Measurements from ENCODE around the gene LPP.

Gene LPP

DNA sequence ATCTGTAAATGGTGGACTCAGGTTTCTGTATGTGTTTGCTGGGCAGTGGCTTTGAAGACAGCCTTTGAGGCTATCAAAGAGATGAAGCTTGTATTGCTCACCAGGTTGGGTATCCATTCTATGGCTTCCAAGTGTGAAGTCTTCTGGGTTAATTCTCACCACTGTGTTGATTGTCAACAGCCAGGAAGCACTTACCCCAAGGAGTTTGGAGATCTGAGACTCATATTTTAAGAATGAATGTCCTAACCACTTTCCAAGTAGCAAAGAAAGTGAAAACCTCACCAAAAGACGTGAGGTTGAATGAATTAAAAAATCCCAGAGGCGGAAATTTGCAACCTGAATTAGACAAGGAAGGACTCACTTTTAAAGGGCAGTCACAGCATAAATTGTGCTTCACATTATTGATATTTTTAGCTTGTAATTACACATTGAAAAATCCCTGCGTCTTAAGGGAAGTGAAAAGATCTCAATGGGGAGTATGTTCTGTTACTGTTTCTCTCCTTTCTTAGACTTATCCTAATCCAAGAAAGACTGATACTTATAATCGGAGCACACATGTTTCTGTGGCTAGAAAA lies 713.8 kb downstream of the LPP start:
- DNase-seq (ENCODE audit: low read depth in 2 of 2), result no peak

DNA sequence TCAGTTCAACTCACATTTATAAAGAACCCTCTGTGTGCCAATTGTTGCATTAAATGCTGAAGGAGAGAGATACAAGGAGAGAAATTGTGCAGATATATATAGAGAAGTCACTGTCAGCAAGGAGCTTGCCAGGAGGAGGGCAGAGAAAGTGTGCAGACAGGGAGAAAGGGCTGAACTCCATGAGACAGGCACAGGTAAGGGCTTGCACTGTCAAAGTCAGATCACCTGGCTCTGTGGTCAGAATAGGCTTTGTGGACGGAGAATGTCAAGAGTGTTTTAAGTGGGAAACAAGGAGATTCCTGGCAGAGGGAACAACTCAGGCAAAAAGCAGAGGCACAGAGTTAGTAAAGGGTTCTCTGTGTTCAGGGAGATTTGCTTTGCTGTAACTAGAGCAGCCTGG lies 714.8 kb downstream of the LPP start:
- DNase-seq (ENCODE audit: low read depth in 2 of 2), result no peak

- DNase-seq (ENCODE audit: low read depth in 2 of 2), result no peak
Measured at GRCh38 chr3:188869628-188870027, 715.7 kb downstream of the LPP start.

- DNase-seq (ENCODE audit: low read depth in 2 of 2), result no peak
Measured at GRCh38 chr3:188870431-188870830, 716.5 kb downstream of the LPP start.

DNA sequence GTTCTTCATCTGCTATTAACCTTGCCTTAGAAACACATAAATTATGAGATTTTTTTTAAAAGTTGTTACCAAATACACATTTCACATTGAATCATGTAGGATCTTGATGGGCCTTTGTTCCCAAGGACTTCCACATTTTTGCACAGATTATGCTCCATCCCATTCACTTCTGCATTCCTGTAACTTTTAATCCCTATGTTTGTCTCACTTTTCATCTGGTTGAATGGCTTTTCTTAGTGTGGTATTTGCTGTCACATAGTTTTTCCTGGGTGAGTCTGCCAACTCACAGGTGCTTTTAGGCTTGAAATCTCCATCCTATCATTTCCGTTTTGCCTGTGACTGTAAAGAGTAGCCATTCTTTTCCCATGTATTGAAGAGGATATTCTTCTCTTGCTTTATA lies 720.6 kb downstream of the LPP start:
- DNase-seq (ENCODE audit: low read depth in 2 of 2), result no peak

GRCh38 chr3:188875413-188875812 lies 721.5 kb downstream of the LPP start:
- DNase-seq (ENCODE audit: low read depth in 2 of 2), result no peak

- no peak for DNase-seq (ENCODE audit: low read depth in 2 of 2)
Measured at GRCh38 chr3:188876370-188876769, 722.4 kb downstream of the LPP start.

DNA sequence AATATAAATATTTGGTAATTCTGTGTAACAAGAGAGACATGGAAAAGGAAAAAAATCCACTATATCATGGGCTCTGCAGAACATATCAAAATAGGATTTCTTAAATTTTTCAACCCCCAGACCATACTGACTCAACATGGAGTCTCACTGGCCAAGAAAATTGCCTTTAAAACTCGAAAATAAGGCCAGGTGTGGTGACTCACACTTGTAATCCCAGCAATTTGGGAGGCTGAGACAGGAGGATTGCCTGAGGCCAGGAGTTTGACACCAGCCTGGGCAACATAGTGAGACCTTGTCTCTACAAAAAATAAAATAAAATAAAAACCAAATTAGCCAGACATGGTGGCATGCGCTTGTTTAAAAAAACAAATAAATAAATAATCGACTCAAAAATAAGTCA lies 723.4 kb downstream of the LPP start:
- no peak for DNase-seq (ENCODE audit: low read depth in 2 of 2)

GRCh38 chr3:188878076-188878475 lies 724.1 kb downstream of the LPP start:
- no peak for DNase-seq (ENCODE audit: low read depth in 2 of 2)

- no peak for DNase-seq (ENCODE audit: low read depth in 2 of 2)
Measured at GRCh38 chr3:188881954-188882641, 728.1 kb downstream of the LPP start.

DNA sequence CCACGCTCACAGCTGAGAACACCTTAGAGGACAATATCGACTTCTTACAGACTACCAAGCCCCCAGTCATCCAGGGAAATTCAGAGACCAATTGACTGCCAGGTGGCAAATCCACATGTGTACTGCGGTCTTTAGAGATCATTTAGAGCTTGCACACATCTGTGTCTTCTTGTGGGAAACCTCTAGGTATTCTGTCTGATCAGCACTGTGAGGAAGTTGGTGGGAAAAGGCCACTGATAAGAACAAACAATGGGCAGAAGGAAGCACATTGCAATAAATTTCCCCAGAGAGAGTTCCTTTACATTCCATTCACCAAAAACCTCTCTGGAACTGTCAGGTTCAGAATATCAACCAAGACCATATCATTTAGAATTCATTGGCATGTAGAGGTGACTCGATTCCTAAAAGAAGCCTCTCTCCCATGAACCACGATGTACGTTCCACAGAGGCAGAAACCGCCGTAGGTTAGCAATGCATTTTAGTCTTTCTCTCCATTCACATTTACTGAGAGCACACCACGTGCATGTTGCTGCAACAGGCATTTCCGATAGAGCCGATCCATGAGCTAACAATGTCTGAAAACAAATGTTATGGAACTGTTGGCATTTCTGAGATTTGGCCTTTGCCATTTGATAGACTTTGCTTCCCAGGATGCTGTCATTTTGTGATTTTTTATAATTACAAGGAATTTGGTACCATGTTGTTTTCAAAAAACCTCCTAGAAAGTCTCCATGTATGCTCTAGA lies 730.5 kb downstream of the LPP start:
- DNase-seq (ENCODE audit: low read depth in 2 of 2), result no peak

DNA sequence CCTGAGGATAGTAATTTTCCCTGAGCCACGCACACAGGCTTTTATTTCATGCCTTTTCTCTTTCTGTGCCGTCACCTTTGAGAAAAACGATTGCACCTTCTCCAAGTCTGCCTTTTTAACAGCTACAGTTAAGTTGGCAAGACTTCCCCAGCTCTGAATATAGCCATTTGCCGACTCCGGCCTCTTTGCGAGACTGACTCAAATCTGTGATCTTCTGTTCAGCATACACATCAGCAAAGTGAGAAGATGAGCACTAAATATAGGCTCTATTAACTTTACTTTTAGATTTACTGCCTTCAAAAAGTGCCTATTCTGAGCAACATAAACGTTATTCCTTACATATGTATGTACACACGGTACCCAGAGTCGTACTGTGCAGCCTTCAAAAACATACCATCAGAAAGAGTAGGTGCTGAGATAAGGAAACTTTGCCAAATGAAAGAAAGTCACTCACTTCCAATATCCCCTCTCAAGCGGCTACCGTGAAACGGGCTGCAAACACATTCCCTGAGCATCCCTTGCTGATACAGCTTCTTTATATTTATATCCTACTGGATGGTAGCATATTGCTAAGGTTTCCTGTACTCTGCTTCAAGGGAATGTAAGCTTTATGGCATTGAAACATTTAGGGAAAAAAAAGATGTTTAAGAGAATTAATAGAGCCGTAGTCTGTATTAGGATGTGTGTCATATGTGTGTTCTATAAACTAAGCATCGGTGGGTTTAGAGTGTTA lies 734.5 kb downstream of the LPP start:
- no peak for DNase-seq (ENCODE audit: low read depth in 2 of 2)

DNA sequence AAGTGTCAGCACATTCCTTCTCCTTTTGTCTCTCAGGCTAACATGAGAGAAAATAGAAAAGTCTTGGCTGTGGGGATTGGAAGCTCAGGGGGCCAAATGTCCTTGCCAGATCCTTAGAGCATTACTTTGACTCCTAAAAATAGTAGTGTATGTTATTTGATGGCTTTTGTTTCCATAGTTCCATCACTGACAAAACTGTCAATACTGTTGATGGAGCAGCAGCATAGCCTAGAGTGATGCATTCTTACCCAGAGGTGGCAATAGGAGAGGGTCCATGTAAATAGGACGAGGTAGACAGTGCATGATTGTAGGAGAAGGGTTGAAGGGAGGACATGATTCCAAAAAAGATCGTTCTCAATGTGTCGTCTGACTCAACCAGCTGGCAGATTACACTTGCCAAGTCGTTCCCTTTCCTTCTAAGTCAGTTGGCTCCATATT lies 735.1 kb downstream of the LPP start:
- DNase-seq (ENCODE audit: low read depth in 2 of 2), result no peak

- no peak for DNase-seq (ENCODE audit: low read depth in 2 of 2)
Measured at GRCh38 chr3:188890572-188891270, 736.8 kb downstream of the LPP start.

DNA sequence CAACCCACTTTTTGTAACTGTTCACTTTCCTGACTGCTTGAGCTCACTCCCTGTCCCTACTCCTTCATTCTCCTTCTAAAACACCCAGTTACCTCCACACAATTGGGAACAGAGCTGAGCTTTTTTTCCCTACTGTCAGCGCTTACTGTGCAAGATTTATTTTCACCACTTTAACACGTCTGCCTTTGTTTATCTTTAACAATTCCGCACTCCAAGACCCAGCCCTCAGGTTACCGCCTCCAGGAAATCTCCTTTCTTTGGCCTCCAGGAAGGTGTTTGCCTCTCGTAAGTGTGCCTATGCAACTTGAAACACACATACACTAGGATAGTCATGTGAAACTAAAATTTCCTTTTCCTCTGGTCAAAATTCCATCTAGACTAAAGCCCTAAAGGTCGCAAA lies 745.9 kb downstream of the LPP start:
- DNase-seq (ENCODE audit: low read depth in 2 of 2), result no peak

DNA sequence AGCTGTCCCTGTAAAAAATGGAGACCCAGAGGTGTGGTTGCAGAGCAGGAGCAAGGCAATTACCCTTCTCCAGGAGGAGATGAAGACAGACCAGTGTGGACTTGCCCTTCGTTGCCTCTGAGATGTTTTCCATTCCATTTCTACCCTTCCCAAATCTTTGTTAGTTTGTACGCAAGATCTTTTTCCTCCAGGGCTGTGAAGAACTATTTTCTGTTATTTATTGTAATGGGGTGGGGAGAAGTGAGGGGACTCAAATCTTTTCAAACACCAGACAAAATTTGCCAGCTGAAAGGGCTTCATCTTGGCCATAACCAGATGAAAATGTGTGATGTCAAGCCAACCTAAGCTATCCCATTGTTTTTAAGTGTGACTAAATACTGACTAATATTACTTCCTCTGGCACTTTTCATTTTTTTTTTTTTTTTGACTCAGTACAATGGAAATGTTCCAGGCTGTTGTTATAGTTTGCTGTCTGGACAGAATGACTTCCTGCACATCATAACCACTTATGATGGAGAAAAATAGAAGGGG lies 746.5 kb downstream of the LPP start:
- no peak for DNase-seq (ENCODE audit: low read depth in 2 of 2)

DNA sequence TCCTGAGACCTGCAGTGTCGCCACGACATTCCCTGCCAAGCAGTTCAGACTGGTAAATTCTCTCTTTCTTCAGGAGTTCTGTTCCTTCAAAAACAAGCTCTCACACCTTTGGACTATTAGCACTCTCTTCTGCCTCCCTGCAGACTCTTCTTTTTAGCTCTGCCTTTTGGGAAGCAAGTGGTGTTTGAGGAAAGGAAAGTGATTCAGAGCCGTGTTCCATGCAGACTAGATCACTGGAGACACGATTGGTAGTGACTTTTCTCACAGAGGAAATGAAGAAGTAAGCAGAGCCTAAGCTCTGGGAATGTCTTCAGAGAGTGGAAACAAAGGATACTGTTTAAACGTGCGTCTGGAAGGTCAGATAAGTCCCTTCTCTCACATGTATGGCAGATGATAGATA lies 747.2 kb downstream of the LPP start:
- no peak for DNase-seq (ENCODE audit: low read depth in 2 of 2)

- no peak for DNase-seq (ENCODE audit: low read depth in 2 of 2)
Measured at GRCh38 chr3:188901671-188902287, 747.8 kb downstream of the LPP start.

- DNase-seq (ENCODE audit: low read depth in 2 of 2), result no peak
Measured at GRCh38 chr3:188904670-188905069, 750.7 kb downstream of the LPP start.

GRCh38 chr3:188905547-188905946 lies 751.6 kb downstream of the LPP start:
- no peak for DNase-seq (ENCODE audit: low read depth in 2 of 2)

GRCh38 chr3:188906236-188906635 lies 752.3 kb downstream of the LPP start:
- no peak for DNase-seq (ENCODE audit: low read depth in 2 of 2)
